GM12874 (cell line): ENCODE measurements around the gene VPS16.

Source experiments
- CTCF ChIP-seq: IDR thresholded peaks from 2 replicates; pipeline ENCODE4 v1.5.1; 2011; ENCODE audit warnings: low read depth, mild to moderate bottlenecking, control low read depth, low read length, moderate library complexity; ENCODE audit not compliant: insufficient read depth

Gene VPS16

GRCh38 chr20:2817891-2818595 lies 22.5 kb upstream of the VPS16 start:
- no peak for TF ChIP-seq CTCF

- no peak for TF ChIP-seq CTCF
These were observed 20.3 kb upstream of the VPS16 start for GRCh38 chr20:2820084-2820895.

- no peak for TF ChIP-seq CTCF
These were observed 19.4 kb upstream of the VPS16 start for GRCh38 chr20:2820896-2821869.

GRCh38 chr20:2822073-2822472 lies 18.5 kb upstream of the VPS16 start:
- no peak for TF ChIP-seq CTCF

DNA sequence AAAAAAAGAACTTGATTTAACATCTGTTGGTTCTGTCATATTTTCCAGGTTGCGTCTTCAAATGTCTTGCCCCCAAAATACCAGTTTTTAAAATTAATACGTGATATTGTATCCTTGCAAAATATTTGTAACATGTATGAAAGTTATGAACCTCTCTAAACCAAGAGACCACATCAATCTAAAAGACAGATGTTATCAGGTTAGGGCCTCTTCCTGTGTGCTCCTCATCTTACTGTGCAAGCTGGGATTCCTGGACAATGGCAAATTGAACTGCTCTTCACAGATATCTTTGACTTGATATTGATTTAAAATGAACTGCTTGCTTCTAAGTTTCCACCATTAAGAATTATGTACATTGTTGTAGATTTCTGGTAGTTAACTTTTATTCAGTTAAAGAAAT lies 14.8 kb upstream of the VPS16 start:
- TF ChIP-seq CTCF: no peak

DNA sequence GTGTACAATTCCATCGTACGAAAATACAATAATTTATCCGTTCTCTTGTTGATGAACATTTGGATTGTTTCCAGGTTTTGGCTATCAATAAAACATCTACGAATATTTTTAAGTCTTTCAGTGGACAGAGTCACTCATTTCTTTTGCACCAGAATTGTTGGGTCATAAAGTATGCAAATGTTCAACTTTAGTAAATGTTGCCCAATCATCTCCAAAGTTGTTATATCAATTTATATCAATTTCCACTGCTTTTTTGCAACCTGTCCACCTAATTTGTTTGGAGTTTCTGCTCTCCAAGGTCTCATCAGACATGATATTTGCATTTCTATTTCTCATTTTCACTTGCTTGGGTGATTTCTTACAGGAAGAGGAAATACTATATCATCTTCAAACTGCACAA lies 13.9 kb upstream of the VPS16 start:
- no peak for TF ChIP-seq CTCF

DNA sequence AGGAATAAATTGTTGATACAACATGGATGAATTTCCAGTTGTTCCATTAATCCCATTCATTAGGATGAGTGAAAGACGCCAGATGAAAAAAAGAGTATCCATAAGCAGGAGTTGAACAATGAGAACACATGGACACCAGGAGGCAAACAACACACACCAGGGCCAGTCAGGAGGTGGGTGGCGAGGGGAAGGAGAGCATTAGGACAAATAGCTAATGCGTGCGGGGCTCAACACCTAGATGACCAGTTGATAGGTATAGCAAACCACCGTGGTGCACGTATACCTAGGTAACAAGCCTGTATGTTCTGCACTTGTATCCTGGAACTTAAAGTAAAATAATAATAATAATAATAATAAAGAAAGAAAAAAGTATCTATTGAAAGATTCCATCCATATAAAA lies 11.2 kb upstream of the VPS16 start:
- no peak for TF ChIP-seq CTCF
